Uterus (tissue), 2 donors: ENCODE results near the gene ADSL.

Experiments
- POLR2A ChIP-seq, 2 donors: fragments of 450-650 bp; IDR thresholded peaks; one replicate each; pipeline ENCODE4 v1.6.1; 2016; ENCODE audit warnings: antibody characterized with exemption in 2 of 2, mild to moderate bottlenecking in 1 of 2, moderate library complexity in 1 of 2
- TF ChIP-seq, protein P1 (sequence below), 4 experiments: fragments of 200-600 bp in 2 of 4; fragments of 450-650 bp in 2 of 4; sonication (generic) in 2 of 4; IDR thresholded peaks; one replicate each; pipeline ENCODE4 v1.5.1; 2016 to 2019; ENCODE audit warnings: antibody characterized with exemption in 4 of 4, mild to moderate bottlenecking in 2 of 4, moderate library complexity in 1 of 4

DNA sequence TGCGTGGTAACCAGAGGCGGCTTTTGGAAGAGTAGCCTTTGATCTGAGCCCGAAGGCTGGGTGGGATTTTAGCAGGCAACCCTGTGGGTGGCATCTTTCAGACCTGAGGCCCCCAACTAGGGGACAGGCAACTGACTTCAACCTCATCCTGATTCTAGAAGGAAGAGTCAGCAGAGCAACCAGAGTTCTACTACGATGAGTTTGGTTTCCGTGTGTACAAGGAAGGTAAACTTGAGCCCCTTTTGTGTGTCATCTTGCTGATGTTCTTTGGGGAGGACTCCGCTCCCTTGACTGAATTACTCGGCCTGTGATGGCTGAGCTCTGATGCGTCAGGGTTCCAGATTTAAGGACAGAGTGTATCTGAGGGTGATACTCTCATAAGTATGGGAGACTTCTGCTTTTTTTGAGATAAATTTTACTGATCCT lies 55.7 kb downstream of the ADSL start:
- TF ChIP-seq, protein P1, sequence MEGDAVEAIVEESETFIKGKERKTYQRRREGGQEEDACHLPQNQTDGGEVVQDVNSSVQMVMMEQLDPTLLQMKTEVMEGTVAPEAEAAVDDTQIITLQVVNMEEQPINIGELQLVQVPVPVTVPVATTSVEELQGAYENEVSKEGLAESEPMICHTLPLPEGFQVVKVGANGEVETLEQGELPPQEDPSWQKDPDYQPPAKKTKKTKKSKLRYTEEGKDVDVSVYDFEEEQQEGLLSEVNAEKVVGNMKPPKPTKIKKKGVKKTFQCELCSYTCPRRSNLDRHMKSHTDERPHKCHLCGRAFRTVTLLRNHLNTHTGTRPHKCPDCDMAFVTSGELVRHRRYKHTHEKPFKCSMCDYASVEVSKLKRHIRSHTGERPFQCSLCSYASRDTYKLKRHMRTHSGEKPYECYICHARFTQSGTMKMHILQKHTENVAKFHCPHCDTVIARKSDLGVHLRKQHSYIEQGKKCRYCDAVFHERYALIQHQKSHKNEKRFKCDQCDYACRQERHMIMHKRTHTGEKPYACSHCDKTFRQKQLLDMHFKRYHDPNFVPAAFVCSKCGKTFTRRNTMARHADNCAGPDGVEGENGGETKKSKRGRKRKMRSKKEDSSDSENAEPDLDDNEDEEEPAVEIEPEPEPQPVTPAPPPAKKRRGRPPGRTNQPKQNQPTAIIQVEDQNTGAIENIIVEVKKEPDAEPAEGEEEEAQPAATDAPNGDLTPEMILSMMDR (IDR thresholded peaks at IDR 0.05): no peak
- TF ChIP-seq POLR2A (IDR thresholded peaks at IDR 0.05): no peak
